Activated naive CD4-positive, alpha-beta T cell treated with anti-CD3 and anti-CD28 coated beads, Interleukin-2, amount 10 ng/mL, durations not matched to agents 7 days and 5 days (primary cell): ENCODE results near the gene DYRK2.

Experiments
- CTCF ChIA-PET: fragments of 350-600 bp; sonication (Branson Sonifier 250); formaldehyde crosslinking; loops from one replicate; lab custom pipeline; 2021; ENCODE audit warnings: antibody characterized with exemption; lab: Charles Lee
- DNase-seq: peaks from one replicate; pipeline ENCODE4 v3.0.0-alpha.2; 2020
- H3K27ac Mint-ChIP-seq: one replicate; pipeline ENCODE4 v1.8.0; 2021; ENCODE audit warnings: mild to moderate bottlenecking, moderate library complexity, mixed read lengths
- H3K27me3 Mint-ChIP-seq: one replicate; pipeline ENCODE4 v1.8.0; 2021; ENCODE audit warnings: mild to moderate bottlenecking, mixed read lengths
- H3K36me3 Mint-ChIP-seq: one replicate; pipeline ENCODE4 v1.8.0; 2021; ENCODE audit warnings: mixed read lengths
- H3K4me1 Mint-ChIP-seq: one replicate; pipeline ENCODE4 v1.8.0; 2021; ENCODE audit warnings: mixed read lengths
- H3K4me3 Mint-ChIP-seq: one replicate; pipeline ENCODE4 v1.8.0; 2021; ENCODE audit warnings: mild to moderate bottlenecking, moderate library complexity, mixed read lengths
- H3K9me3 Mint-ChIP-seq: one replicate; pipeline ENCODE4 v1.8.0; 2021; ENCODE audit warnings: mixed read lengths

The DYRK2 gene

DNA sequence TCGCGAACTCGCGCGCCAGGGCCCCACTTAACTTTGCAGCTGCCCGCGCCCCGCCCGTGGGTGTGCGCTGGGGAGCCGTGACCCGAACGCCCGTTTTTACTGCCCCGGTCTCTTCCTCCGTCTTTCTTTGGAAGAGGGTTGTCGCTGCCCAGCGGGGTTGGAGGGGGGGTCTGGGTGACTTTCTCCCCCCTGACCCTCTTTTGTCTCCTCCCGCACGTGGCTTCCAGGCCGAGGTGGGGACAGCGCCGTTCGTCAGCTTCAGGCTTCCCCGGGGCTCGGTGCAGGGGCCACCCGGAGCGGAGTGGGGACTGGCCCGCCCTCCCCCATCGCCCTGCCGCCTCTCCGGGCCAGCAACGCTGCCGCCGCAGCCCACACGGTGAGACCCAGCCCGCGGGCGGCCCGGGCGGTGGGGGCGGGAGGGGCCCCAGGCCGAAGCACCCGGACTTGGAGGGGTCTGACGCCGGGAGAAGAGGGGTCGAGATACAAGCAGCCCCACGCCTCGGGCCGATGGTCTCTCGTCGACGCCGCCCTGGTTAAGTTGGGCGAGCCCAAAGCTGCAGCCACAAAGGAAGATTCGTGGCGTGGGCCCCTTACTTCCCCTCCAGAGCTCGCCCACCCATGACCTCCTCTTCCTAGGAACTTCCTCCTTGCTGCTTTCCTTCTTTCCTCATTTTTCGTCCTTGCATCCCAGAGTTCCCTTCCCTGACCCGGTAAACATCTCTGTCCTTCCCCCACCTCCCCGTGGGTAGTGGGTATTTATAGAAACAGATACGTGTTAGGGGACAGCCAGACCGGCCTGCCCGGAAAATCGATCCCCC is 1.2 kb downstream of the DYRK2 start:
- CTCF ChIA-PET, result interaction anchor here (0.5 to 1.8 kb wide), 6 partner anchors 13 to 1536 kb away, joined by 3 to 7 read pairs (median 4); no protein-coding TSS in a partner anchor
- peaks cover 40% of the 10 kb centered on the region for H3K36me3 Mint-ChIP-seq
- peaks cover 2% of the 10 kb centered on the region for H3K9me3 Mint-ChIP-seq
- peak overlapping the region; percentile 90 for H3K4me3 Mint-ChIP-seq
- H3K27ac Mint-ChIP-seq, result peak overlapping the region; percentile 89
- peaks cover 11% of the 10 kb centered on the region for H3K27me3 Mint-ChIP-seq
- peaks cover 54% of the 10 kb centered on the region for H3K4me1 Mint-ChIP-seq
- peak; percentile 50 for DNase-seq

GRCh38 chr12:67650388-67651131 is 2.0 kb downstream of the DYRK2 start:
- H3K9me3 Mint-ChIP-seq, result no peaks in the 10 kb centered on the region
- H3K27ac Mint-ChIP-seq, result peak overlapping the region; percentile 89
- peak overlapping the region; percentile 90 for H3K4me3 Mint-ChIP-seq
- peaks cover 61% of the 10 kb centered on the region for H3K4me1 Mint-ChIP-seq
- H3K36me3 Mint-ChIP-seq, result peaks cover 47% of the 10 kb centered on the region
- CTCF ChIA-PET, result interaction anchor here (0.5 to 1.8 kb wide), 7 partner anchors 14 to 1536 kb away, joined by 3 to 7 read pairs (median 3); no protein-coding TSS in a partner anchor
- DNase-seq, result peak; percentile 35
- peaks cover 11% of the 10 kb centered on the region for H3K27me3 Mint-ChIP-seq

DNA sequence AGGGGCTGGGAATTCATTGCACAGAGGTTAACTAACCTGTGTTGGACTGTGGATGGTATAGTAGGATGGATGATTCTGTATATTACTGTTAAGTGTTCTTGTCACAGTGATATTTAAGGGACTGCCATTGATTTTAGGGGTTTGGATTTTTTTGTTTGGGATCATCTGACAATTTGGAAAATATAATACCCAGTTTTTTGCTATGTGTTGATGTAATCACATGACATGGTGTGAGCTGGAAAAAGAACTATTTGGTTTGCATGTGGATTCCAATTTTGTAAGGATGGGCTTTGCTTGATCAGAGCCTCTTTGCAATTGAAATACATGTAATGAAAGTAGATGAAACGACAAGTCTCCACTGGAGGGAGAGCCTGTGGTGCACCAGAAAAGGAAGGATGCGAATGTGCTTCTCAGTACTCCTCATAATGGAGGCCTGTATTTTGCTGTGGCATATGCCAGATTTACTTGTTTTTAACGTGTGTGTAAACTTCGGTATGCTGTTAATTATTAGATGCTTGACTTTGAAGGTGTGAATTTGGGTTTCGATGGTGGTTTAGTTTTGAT is 2.7 kb downstream of the DYRK2 start:
- Mint-ChIP-seq H3K36me3 (peaks cover 53% of the 10 kb centered on the region), H3K4me3 (peak overlapping the region; percentile 90), H3K27me3 (peaks cover 11% of the 10 kb centered on the region), H3K27ac (peak overlapping the region; percentile 89), H3K4me1 (peaks cover 65% of the 10 kb centered on the region), H3K9me3 (no peaks in the 10 kb centered on the region)
- CTCF ChIA-PET, result interaction anchor here (1.4 to 1.8 kb wide), 4 partner anchors 21 to 292 kb away, joined by 3 to 7 read pairs (median 4); no protein-coding TSS in a partner anchor
- peak; percentile 65 for DNase-seq

DNA sequence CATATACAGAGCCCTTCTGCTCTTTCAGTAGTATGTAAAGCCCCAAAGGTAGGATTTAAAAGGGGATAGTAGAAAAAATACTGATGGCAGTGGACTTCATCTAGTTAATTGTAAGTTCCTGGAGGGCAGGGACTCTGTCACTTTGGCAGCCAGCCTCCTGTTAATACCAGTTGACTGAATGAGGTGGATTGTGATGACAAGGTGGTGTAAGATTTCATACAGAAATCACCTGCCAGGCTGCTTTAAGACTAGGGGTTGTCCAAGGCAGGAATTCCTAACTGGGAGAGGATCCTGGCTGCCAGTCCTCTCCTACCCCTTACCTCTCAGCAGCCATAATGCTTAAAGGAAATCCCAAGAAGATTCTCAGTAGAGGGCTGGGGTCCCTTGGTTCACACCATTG is 7.3 kb downstream of the DYRK2 start:
- H3K9me3 Mint-ChIP-seq, result no peaks in the 10 kb centered on the region
- no peaks in the 10 kb centered on the region for H3K27me3 Mint-ChIP-seq
- CTCF ChIA-PET, result no interaction called here
- H3K4me1 Mint-ChIP-seq, result peaks cover 65% of the 10 kb centered on the region
- H3K36me3 Mint-ChIP-seq, result peaks cover 79% of the 10 kb centered on the region
- no peak for DNase-seq
- H3K4me3 Mint-ChIP-seq, result no peak overlapping the region
- H3K27ac Mint-ChIP-seq, result no peak overlapping the region

DNA sequence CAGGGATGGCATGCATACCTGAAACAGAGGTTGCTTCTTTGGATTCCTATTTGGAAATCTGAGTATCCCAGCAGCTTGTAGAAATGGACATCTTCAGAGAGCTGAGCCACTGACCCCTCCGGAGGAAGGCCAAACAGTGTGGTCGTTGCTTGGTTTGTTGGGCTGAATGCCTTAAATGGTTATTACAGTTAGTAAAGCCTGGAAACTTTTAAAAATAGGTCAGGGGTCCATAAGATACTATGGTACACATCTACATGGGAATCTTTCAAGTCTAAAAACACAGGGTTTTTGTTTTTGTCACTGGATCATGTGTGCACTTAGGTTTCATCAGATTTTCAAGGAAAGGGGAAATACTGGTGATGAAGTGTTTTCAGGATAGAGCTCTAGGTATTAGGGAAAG is 7.7 kb downstream of the DYRK2 start:
- peaks cover 64% of the 10 kb centered on the region for H3K4me1 Mint-ChIP-seq
- DNase-seq, result no peak
- H3K4me3 Mint-ChIP-seq, result no peak overlapping the region
- H3K9me3 Mint-ChIP-seq, result no peaks in the 10 kb centered on the region
- H3K27me3 Mint-ChIP-seq, result no peaks in the 10 kb centered on the region
- peaks cover 77% of the 10 kb centered on the region for H3K36me3 Mint-ChIP-seq
- H3K27ac Mint-ChIP-seq, result no peak overlapping the region
- CTCF ChIA-PET, result no interaction called here

DNA sequence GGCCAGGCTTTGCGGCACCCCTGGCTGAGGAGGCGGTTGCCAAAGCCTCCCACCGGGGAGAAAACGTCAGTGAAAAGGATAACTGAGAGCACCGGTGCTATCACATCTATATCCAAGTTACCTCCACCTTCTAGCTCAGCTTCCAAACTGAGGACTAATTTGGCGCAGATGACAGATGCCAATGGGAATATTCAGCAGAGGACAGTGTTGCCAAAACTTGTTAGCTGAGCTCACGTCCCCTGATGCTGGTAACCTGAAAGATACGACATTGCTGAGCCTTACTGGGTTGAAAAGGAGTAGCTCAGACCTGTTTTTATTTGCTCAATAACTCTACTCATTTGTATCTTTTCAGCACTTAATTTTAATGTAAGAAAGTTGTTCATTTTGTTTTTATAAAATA is 9.9 kb downstream of the DYRK2 start:
- Mint-ChIP-seq H3K9me3 (no peaks in the 10 kb centered on the region), H3K36me3 (peaks cover 86% of the 10 kb centered on the region), H3K27me3 (no peaks in the 10 kb centered on the region), H3K4me1 (peaks cover 60% of the 10 kb centered on the region), H3K4me3 (no peak overlapping the region), H3K27ac (no peak overlapping the region)
- CTCF ChIA-PET, result no interaction called here
- DNase-seq, result no peak

GRCh38 chr12:67659292-67659691 is 10.7 kb downstream of the DYRK2 start:
- H3K4me3 Mint-ChIP-seq, result no peak overlapping the region
- DNase-seq, result no peak
- no peaks in the 10 kb centered on the region for H3K27me3 Mint-ChIP-seq
- H3K36me3 Mint-ChIP-seq, result peaks cover 86% of the 10 kb centered on the region
- CTCF ChIA-PET, result no interaction called here
- H3K9me3 Mint-ChIP-seq, result no peaks in the 10 kb centered on the region
- no peak overlapping the region for H3K27ac Mint-ChIP-seq
- peaks cover 52% of the 10 kb centered on the region for H3K4me1 Mint-ChIP-seq

DNA sequence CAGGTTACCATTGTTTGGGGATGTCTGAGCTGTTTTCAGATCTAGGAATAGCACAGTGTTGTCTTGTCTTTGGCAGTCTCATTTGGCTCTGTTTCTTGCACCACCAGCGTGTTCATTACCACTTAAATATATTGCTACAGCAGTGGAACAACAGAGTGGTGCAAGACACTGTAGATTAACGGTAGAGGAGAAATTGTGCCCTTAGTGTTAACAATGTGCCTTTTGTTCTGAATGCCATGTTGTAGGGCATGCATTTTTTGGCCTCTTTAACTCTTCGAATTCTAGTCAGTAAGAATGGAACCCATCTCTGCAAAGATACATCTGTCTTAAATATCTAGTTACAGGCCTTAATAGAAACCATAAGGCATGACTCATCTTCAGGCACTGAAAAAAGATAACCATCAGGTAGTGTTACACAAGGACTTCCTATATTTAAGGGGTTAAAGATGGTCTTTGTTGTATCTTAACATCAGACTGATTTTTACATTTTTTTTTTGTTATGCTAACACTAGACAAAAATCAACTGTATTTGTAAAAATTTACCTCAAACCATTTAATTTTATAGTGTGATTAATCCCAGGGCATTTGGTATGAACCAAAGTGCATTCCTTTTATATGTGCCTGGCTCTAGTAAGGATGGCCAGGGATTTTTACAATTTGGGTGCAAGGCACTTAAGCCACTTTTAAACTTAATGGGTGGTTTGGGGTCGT is 12.9 kb downstream of the DYRK2 start:
- Mint-ChIP-seq H3K4me1 (peaks cover 42% of the 10 kb centered on the region), H3K27ac (no peak overlapping the region), H3K36me3 (peaks cover 71% of the 10 kb centered on the region), H3K9me3 (no peaks in the 10 kb centered on the region), H3K4me3 (no peak overlapping the region), H3K27me3 (no peaks in the 10 kb centered on the region)
- no peak for DNase-seq
- CTCF ChIA-PET, result no interaction called here

DNA sequence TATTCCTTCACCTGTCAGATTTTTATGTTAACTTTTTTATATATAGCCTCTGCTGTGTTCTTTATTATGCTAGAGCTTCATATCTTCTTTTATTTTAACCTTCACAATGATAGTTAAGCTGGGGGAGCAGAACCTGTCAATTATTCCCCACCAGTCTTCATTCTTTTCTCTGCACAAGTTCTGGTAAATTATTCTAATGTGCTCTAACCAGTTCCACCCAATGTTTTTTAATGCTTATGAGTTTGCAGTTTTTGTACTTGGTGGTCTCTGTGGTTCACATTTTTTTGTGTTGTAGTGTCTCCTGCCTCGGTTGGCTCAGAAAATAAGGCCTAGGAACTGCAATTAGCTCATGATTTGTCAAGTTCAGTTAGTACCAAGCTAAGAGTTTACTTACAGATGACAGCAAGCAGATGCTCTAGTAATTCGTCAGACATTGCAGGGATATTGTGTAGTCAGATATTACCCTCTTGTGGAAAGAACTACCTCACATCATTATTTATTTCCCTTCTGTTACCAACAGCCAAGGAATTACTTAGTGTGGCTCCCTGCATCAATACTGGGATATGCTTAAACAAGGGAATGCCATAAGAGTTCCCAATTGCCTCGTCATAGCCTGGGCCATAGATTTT is 14.5 kb downstream of the DYRK2 start:
- DNase-seq, result no peak
- Mint-ChIP-seq H3K9me3 (no peaks in the 10 kb centered on the region), H3K4me1 (peaks cover 42% of the 10 kb centered on the region), H3K36me3 (peaks cover 67% of the 10 kb centered on the region), H3K27me3 (no peaks in the 10 kb centered on the region), H3K27ac (no peak overlapping the region), H3K4me3 (no peak overlapping the region)
- CTCF ChIA-PET, result no interaction called here

- Mint-ChIP-seq H3K4me3 (no peak overlapping the region), H3K27ac (no peak overlapping the region), H3K4me1 (peaks cover 39% of the 10 kb centered on the region), H3K36me3 (peaks cover 63% of the 10 kb centered on the region), H3K27me3 (no peaks in the 10 kb centered on the region), H3K9me3 (no peaks in the 10 kb centered on the region)
- CTCF ChIA-PET, result no interaction called here
- DNase-seq, result no peak
These were observed 15.6 kb downstream of the DYRK2 start for GRCh38 chr12:67664171-67664570.

DNA sequence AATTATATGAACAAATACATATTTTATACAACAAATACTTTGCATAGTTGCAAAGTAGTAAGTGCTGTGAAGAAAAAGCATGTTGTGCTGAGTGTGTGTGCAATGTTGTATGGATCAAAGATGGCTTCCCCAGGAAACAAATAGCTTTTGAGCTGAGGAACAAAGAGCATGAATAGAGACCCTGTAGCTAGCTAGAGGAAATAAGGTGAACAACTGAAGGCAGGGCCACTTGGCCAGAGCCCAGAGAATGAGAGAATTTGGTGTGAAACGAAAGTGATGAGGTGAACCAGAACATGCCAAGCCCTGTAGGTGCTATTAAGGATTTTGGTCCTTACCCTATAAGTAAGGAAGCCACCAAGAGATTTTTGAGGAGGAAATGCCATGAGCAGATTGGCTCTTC is 17.1 kb downstream of the DYRK2 start:
- H3K4me3 Mint-ChIP-seq, result no peak overlapping the region
- H3K27me3 Mint-ChIP-seq, result no peaks in the 10 kb centered on the region
- H3K4me1 Mint-ChIP-seq, result peaks cover 32% of the 10 kb centered on the region
- CTCF ChIA-PET, result no interaction called here
- peaks cover 55% of the 10 kb centered on the region for H3K36me3 Mint-ChIP-seq
- no peaks in the 10 kb centered on the region for H3K9me3 Mint-ChIP-seq
- no peak for DNase-seq
- no peak overlapping the region for H3K27ac Mint-ChIP-seq

- no peak for DNase-seq
- Mint-ChIP-seq H3K4me1 (peaks cover 24% of the 10 kb centered on the region), H3K4me3 (no peak overlapping the region), H3K9me3 (no peaks in the 10 kb centered on the region), H3K27ac (no peak overlapping the region), H3K27me3 (no peaks in the 10 kb centered on the region), H3K36me3 (peaks cover 47% of the 10 kb centered on the region)
- CTCF ChIA-PET, result no interaction called here
These were observed 18.1 kb downstream of the DYRK2 start for GRCh38 chr12:67666605-67667004.

- Mint-ChIP-seq H3K27me3 (no peaks in the 10 kb centered on the region), H3K27ac (no peak overlapping the region), H3K4me1 (peaks cover 20% of the 10 kb centered on the region), H3K9me3 (peaks cover 5% of the 10 kb centered on the region), H3K4me3 (no peak overlapping the region), H3K36me3 (peaks cover 46% of the 10 kb centered on the region)
- DNase-seq, result no peak
- CTCF ChIA-PET, result no interaction called here
These were observed 18.9 kb downstream of the DYRK2 start for GRCh38 chr12:67667276-67668073.
